Activated T-helper 1 cell treated with anti-CD3 and anti-CD28 coated beads, Interleukin-12 subunit alpha, Interleukin-12 subunit beta, Interleukin-2, Interleukin-4 antibody, amounts not matched to agents 30 ng/mL and 10 ng/mL and 1 ng/mL, durations not matched to agents 14 hours and 24 hours and 36 hours (primary cell): ENCODE results near the gene PER3. TPM values are rescaled to one million over a fixed set of nuclear protein-coding genes. Genes with fewer than 3 reads are reported as not detected.

ENCODE experiments used
- DNase-seq: peaks from one replicate; pipeline ENCODE4 v3.0.0; 2021; ENCODE audit warnings: low spot score
- H3K27ac Mint-ChIP-seq: one replicate; pipeline ENCODE4 v1.8.0; 2021; ENCODE audit warnings: mild to moderate bottlenecking, mixed read lengths
- H3K27me3 Mint-ChIP-seq: one replicate; pipeline ENCODE4 v1.8.0; 2022; ENCODE audit warnings: mild to moderate bottlenecking, moderate library complexity, mixed read lengths; ENCODE audit not compliant: insufficient read depth
- H3K36me3 Mint-ChIP-seq: one replicate; pipeline ENCODE4 v1.8.0; 2021; ENCODE audit warnings: low read depth, mixed read lengths
- H3K4me1 Mint-ChIP-seq: one replicate; pipeline ENCODE4 v1.8.0; 2021; ENCODE audit warnings: low read depth, mixed read lengths
- H3K4me3 Mint-ChIP-seq: one replicate; pipeline ENCODE4 v1.8.0; 2021; ENCODE audit warnings: mild to moderate bottlenecking, moderate library complexity, mixed read lengths
- H3K9me3 Mint-ChIP-seq: one replicate; pipeline ENCODE4 v1.8.0; 2021; ENCODE audit warnings: mixed read lengths
- intact Hi-C: fragments of 100-400 bp; cut with micrococcal nuclease; formaldehyde crosslinking; loops from one replicate; pipeline ENCODE4 v1.15.1; 2024
- total RNA-seq: library from RNA; stranded (reverse); gene quantifications from 2 replicates; pipeline ENCODE4 v1.2.3, GENCODE V29; 2022

The PER3 gene
- total RNA-seq, 1 donor from 2014 or later = 4.4 TPM

- intact Hi-C loops = no loop called here
- Mint-ChIP-seq H3K4me3 (no peak overlapping the region), H3K4me1 (peaks cover 1% of the 10 kb centered on the region), H3K9me3 (no peaks in the 10 kb centered on the region), H3K36me3 (peaks cover 6% of the 10 kb centered on the region), H3K27ac (no peak overlapping the region), H3K27me3 (no peaks in the 10 kb centered on the region)
- no peak for DNase-seq
Measured at GRCh38 chr1:7821282-7821681, 37.2 kb downstream of the PER3 start.

- H3K36me3 Mint-ChIP-seq = peaks cover 8% of the 10 kb centered on the region
- no peak for DNase-seq
- intact Hi-C loops = no loop called here
- H3K27me3 Mint-ChIP-seq = no peaks in the 10 kb centered on the region
- no peaks in the 10 kb centered on the region for H3K9me3 Mint-ChIP-seq
- H3K4me3 Mint-ChIP-seq = no peak overlapping the region
- H3K4me1 Mint-ChIP-seq = peaks cover 14% of the 10 kb centered on the region
- no peak overlapping the region for H3K27ac Mint-ChIP-seq
Measured at GRCh38 chr1:7824701-7825100, 40.6 kb downstream of the PER3 start.

GRCh38 chr1:7826363-7826762, 42.3 kb downstream of the PER3 start:
- H3K36me3 Mint-ChIP-seq = peaks cover 9% of the 10 kb centered on the region
- H3K27ac Mint-ChIP-seq = no peak overlapping the region

GRCh38 chr1:7827126-7827955, 43.2 kb downstream of the PER3 start:
- Mint-ChIP-seq H3K4me1 (peaks cover 14% of the 10 kb centered on the region), H3K9me3 (no peaks in the 10 kb centered on the region), H3K36me3 (peaks cover 7% of the 10 kb centered on the region), H3K27me3 (no peaks in the 10 kb centered on the region), H3K4me3 (peak overlapping the region; percentile 94), H3K27ac (peak overlapping the region; percentile 87)
- peak; percentile 27 for DNase-seq
- intact Hi-C loops = no loop called here

More at GRCh38 chr1:7826363-7826762, 42.3 kb downstream of the PER3 start:
- intact Hi-C loops = no loop called here
- H3K9me3 Mint-ChIP-seq = no peaks in the 10 kb centered on the region
- no peak for DNase-seq
- H3K27me3 Mint-ChIP-seq = no peaks in the 10 kb centered on the region
- peaks cover 14% of the 10 kb centered on the region for H3K4me1 Mint-ChIP-seq
- H3K4me3 Mint-ChIP-seq = peak overlapping the region; percentile 94

- Mint-ChIP-seq H3K4me3 (no peak overlapping the region), H3K4me1 (peaks cover 11% of the 10 kb centered on the region), H3K27ac (no peak overlapping the region), H3K27me3 (no peaks in the 10 kb centered on the region), H3K36me3 (peaks cover 6% of the 10 kb centered on the region), H3K9me3 (no peaks in the 10 kb centered on the region)
- intact Hi-C loops = no loop called here
- no peak for DNase-seq
Measured at GRCh38 chr1:7831458-7831857, 47.4 kb downstream of the PER3 start.

- Mint-ChIP-seq H3K27ac (no peak overlapping the region), H3K4me1 (peaks cover 10% of the 10 kb centered on the region), H3K36me3 (peaks cover 10% of the 10 kb centered on the region), H3K9me3 (peaks cover 4% of the 10 kb centered on the region), H3K27me3 (no peaks in the 10 kb centered on the region), H3K4me3 (no peak overlapping the region)
- no peak for DNase-seq
- intact Hi-C loops = no loop called here
Measured at GRCh38 chr1:7833035-7833434, 48.9 kb downstream of the PER3 start.

GRCh38 chr1:7838714-7839113, 54.6 kb downstream of the PER3 start:
- Mint-ChIP-seq H3K4me1 (no peaks in the 10 kb centered on the region), H3K27ac (no peak overlapping the region), H3K9me3 (peaks cover 16% of the 10 kb centered on the region), H3K36me3 (peaks cover 24% of the 10 kb centered on the region), H3K4me3 (no peak overlapping the region), H3K27me3 (no peaks in the 10 kb centered on the region)
- DNase-seq = no peak
- intact Hi-C loops = no loop called here

- H3K27me3 Mint-ChIP-seq = no peaks in the 10 kb centered on the region
- H3K4me3 Mint-ChIP-seq = no peak overlapping the region
Measured at GRCh38 chr1:7839526-7839925, 55.4 kb downstream of the PER3 start.

GRCh38 chr1:7842517-7842916, 58.4 kb downstream of the PER3 start:
- Mint-ChIP-seq H3K27ac (no peak overlapping the region), H3K4me1 (no peaks in the 10 kb centered on the region), H3K36me3 (peaks cover 17% of the 10 kb centered on the region), H3K27me3 (no peaks in the 10 kb centered on the region), H3K4me3 (no peak overlapping the region), H3K9me3 (peaks cover 14% of the 10 kb centered on the region)
- DNase-seq = no peak
- intact Hi-C loops = no loop called here

More at GRCh38 chr1:7839526-7839925, 55.4 kb downstream of the PER3 start:
- Mint-ChIP-seq H3K9me3 (peaks cover 16% of the 10 kb centered on the region), H3K4me1 (no peaks in the 10 kb centered on the region), H3K27ac (no peak overlapping the region), H3K36me3 (peaks cover 25% of the 10 kb centered on the region)
- no peak for DNase-seq
- intact Hi-C loops = no loop called here

GRCh38 chr1:7845761-7846160, 61.7 kb downstream of the PER3 start:
- no peak for DNase-seq
- Mint-ChIP-seq H3K27ac (no peak overlapping the region), H3K4me1 (no peaks in the 10 kb centered on the region), H3K4me3 (no peak overlapping the region), H3K27me3 (no peaks in the 10 kb centered on the region), H3K36me3 (peaks cover 1% of the 10 kb centered on the region), H3K9me3 (no peaks in the 10 kb centered on the region)
- intact Hi-C loops = no loop called here

GRCh38 chr1:7846656-7847055, 62.6 kb downstream of the PER3 start:
- Mint-ChIP-seq H3K36me3 (peaks cover 1% of the 10 kb centered on the region), H3K9me3 (no peaks in the 10 kb centered on the region), H3K27me3 (no peaks in the 10 kb centered on the region), H3K4me1 (no peaks in the 10 kb centered on the region), H3K4me3 (no peak overlapping the region), H3K27ac (no peak overlapping the region)
- intact Hi-C loops = no loop called here
- no peak for DNase-seq

GRCh38 chr1:7847599-7847998, 63.5 kb downstream of the PER3 start:
- no peak overlapping the region for H3K27ac Mint-ChIP-seq
- H3K27me3 Mint-ChIP-seq = peaks cover 1% of the 10 kb centered on the region
- DNase-seq = no peak
- H3K9me3 Mint-ChIP-seq = no peaks in the 10 kb centered on the region
- H3K4me1 Mint-ChIP-seq = no peaks in the 10 kb centered on the region
- intact Hi-C loops = no loop called here
- H3K4me3 Mint-ChIP-seq = no peak overlapping the region
- peaks cover 1% of the 10 kb centered on the region for H3K36me3 Mint-ChIP-seq

GRCh38 chr1:7850786-7851185, 66.7 kb downstream of the PER3 start:
- H3K4me1 Mint-ChIP-seq = no peaks in the 10 kb centered on the region
- intact Hi-C loops = no loop called here
- no peak overlapping the region for H3K27ac Mint-ChIP-seq
- no peaks in the 10 kb centered on the region for H3K36me3 Mint-ChIP-seq
- H3K27me3 Mint-ChIP-seq = peaks cover 3% of the 10 kb centered on the region
- H3K9me3 Mint-ChIP-seq = no peaks in the 10 kb centered on the region
- no peak for DNase-seq
- no peak overlapping the region for H3K4me3 Mint-ChIP-seq
